Bone marrow (tissue), 2 donors: ENCODE results near the gene MMD.
"Not testable (repeated sequence)": the region's sequence is repeated elsewhere in the genome, so short reads cannot be mapped to it uniquely, and the experiment has no call there.

Experiments
- DNase-seq, 2 donors: peaks; one replicate each; lab custom pipeline; 2025; lab: John Stamatoyannopoulos, UW

MMD gene

GRCh38 chr17:55391764-55392467 is 29.7 kb downstream of the MMD start:
- no peak for DNase-seq

GRCh38 chr17:55391244-55391757 is 30.3 kb downstream of the MMD start:
- DNase-seq, result no peak

- no peak for DNase-seq
Measured at GRCh38 chr17:55390364-55390977, 31.2 kb downstream of the MMD start.

GRCh38 chr17:55389715-55390114 is 31.9 kb downstream of the MMD start:
- DNase-seq, result not testable (repeated sequence)

GRCh38 chr17:55388842-55389241 is 32.8 kb downstream of the MMD start:
- DNase-seq, result no peak

GRCh38 chr17:55386796-55387332 is 34.8 kb downstream of the MMD start:
- DNase-seq, result no peak

- DNase-seq, result no peak
Measured at GRCh38 chr17:55384643-55385232, 36.9 kb downstream of the MMD start.

- DNase-seq, result no peak
Measured at GRCh38 chr17:55383771-55384642, 37.6 kb downstream of the MMD start.

GRCh38 chr17:55381017-55381770 is 40.4 kb downstream of the MMD start:
- DNase-seq, result no peak

- no peak for DNase-seq
Measured at GRCh38 chr17:55377671-55378275, 43.9 kb downstream of the MMD start.

- DNase-seq, result no peak
Measured at GRCh38 chr17:55368706-55369105, 52.9 kb downstream of the MMD start.

- no peak for DNase-seq
Measured at GRCh38 chr17:55366020-55366481, 55.6 kb downstream of the MMD start.

GRCh38 chr17:55363033-55363432 is 58.6 kb downstream of the MMD start:
- DNase-seq, result no peak

GRCh38 chr17:55360971-55361370 is 60.7 kb downstream of the MMD start:
- no peak for DNase-seq

- DNase-seq, result peak in 1 of 2 donors; percentile 49
Measured at GRCh38 chr17:55356434-55357328, 65.0 kb downstream of the MMD start.

- no peak for DNase-seq
Measured at GRCh38 chr17:55354941-55355340, 66.7 kb downstream of the MMD start.

GRCh38 chr17:55354010-55354409 is 67.6 kb downstream of the MMD start:
- no peak for DNase-seq

GRCh38 chr17:55351226-55351625 is 70.4 kb downstream of the MMD start:
- DNase-seq, result no peak

- DNase-seq, result no peak
Measured at GRCh38 chr17:55350825-55351205, 70.8 kb downstream of the MMD start.
